Measurements from ENCODE around the gene KIR2DL1. TPM values are rescaled to one million over a fixed set of nuclear protein-coding genes. Genes with fewer than 3 reads are reported as not detected.
A peak's percentile ranks its signal among the peaks of the same experiment; 100 is the strongest.
"Not testable (repeated sequence)": the region's sequence is repeated elsewhere in the genome, so short reads cannot be mapped to it uniquely, and the experiment has no call there.

Gene KIR2DL1
- total RNA-seq, 1 experiment from 2014 or later, result not detected

GRCh38 chr19:54771018-54771960 lies 1.7 kb downstream of the KIR2DL1 start:
- peak; percentile 90 for DNase-seq (ENCODE audit: low read depth)

DNA sequence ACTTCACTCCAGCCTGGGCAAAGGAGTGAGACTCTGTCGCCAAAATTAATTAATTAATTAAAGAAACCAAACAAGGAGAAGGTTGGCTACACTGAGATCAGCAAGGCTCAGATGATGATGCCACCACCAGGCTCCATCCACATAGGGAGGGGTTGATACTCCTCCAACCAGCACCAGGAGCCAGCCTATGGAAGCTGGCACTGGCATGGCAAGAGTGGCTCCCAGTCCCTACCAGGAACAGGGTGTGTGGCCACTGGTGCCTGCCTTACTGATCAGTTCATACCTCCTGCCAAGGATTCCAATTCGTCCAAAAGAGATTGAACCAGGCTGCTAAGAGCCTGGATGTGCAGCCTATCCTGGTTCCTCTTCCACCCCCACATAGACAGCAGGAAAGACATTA lies 3.1 kb downstream of the KIR2DL1 start:
- DNase-seq (ENCODE audit: low read depth), result not testable (repeated sequence)

DNA sequence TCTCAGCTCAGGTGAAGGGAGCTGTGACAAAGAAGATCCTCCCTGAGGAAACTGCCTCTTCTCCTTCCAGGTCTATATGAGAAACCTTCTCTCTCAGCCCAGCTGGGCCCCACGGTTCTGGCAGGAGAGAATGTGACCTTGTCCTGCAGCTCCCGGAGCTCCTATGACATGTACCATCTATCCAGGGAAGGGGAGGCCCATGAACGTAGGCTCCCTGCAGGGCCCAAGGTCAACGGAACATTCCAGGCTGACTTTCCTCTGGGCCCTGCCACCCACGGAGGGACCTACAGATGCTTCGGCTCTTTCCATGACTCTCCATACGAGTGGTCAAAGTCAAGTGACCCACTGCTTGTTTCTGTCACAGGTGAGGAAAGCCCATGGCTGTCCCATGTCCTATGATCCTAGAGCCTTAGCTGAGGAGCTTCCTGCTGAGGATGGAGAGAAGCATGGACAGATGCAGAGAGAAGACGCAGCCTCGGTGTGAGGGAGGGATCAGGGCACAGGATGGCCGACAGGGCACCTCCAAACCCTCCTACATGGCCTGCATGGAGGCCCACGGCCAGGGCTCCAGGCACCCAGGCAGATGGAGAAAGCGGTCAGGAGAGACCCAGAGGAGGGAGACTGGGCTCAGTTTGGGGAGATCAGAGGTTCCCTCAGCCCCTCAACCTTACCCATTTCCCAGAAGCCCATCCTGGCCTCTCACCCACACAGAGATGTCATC lies 5.7 kb downstream of the KIR2DL1 start:
- not testable (repeated sequence) for DNase-seq (ENCODE audit: low read depth)

- not testable (repeated sequence) for DNase-seq (ENCODE audit: low read depth)
Observed at GRCh38 chr19:54775830-54776229, 6.2 kb downstream of the KIR2DL1 start.

DNA sequence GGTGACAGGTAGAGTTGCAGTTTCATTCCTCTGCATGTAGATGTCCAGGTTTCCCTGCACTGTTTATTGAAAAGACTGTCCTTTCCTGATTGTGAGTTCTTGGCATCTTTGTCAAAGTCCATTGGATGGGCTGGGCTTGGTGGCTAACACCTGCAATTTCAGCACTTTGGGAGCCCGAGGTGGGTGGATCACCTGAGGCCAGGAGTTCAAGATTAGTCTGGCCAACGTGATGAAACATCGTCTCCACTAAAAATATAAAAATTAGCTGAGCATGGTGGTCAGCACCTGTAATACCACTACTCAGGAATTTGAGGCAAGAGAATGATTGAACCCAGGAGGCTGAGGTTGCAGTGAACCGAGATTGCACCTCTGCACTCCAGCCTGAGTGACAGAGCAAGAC lies 8.3 kb downstream of the KIR2DL1 start:
- not testable (repeated sequence) for DNase-seq (ENCODE audit: low read depth)

- DNase-seq (ENCODE audit: low read depth), result not testable (repeated sequence)
Observed at GRCh38 chr19:54778896-54779295, 9.3 kb downstream of the KIR2DL1 start.

DNA sequence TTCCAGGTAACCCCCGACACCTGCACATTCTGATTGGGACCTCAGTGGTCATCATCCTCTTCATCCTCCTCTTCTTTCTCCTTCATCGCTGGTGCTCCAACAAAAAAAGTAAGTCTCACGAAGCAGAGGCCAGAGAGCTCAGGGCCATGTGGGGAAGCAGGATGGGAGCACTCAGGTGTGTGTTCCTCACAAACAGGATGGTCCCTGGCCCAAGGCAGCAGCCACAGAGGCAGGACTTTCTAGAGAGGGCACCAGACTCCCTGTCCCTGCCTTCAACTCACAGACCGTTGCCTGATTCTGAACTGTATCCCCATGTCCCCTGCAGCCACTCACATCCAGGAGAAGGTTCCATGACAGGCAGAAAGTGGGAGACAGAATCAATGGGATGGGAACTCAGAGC lies 13.3 kb downstream of the KIR2DL1 start:
- not testable (repeated sequence) for DNase-seq (ENCODE audit: low read depth)

DNA sequence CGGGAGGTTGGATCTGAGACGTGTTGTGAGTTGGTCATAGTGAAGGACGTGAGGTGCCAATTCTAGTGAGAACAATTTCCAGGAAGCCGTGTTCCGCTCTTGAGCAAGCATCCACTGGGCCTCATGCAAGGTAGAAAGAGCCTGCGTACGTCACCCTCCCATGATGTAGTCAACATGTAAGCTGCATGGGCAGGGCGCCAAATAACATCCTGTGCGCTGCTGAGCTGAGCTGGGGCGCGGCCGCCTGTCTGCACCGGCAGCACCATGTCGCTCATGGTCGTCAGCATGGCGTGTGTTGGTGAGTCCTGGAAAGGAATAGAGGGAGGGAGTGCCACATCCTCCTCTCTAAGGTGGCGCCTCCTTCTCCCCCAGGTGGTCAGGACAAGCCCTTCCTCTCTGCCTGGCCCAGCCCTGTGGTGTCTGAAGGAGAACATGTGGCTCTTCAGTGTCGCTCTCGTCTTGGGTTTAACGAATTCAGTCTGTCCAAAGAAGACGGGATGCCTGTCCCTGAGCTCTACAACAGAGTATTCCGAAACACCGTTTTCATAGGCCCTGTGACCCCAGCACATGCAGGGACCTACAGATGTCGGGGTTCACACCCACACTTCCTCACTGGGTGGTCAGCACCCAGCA lies 16.6 kb downstream of the KIR2DL1 start:
- not testable (repeated sequence) for DNase-seq (ENCODE audit: low read depth)

DNA sequence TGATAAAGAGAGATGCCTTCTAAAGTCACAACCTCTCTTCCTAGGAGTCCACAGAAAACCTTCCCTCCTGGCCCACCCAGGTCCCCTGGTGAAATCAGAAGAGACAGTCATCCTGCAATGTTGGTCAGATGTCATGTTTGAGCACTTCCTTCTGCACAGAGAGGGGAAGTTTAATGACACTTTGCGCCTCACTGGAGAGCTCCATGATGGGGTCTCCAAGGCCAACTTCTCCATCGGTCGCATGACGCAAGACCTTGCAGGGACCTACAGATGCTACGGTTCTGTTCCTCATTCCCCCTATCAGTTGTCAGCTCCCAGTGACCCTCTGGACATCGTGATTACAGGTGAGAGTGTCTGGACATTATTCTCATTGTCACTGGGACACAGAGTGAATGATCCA lies 18.6 kb downstream of the KIR2DL1 start:
- DNase-seq (ENCODE audit: low read depth), result not testable (repeated sequence)

DNA sequence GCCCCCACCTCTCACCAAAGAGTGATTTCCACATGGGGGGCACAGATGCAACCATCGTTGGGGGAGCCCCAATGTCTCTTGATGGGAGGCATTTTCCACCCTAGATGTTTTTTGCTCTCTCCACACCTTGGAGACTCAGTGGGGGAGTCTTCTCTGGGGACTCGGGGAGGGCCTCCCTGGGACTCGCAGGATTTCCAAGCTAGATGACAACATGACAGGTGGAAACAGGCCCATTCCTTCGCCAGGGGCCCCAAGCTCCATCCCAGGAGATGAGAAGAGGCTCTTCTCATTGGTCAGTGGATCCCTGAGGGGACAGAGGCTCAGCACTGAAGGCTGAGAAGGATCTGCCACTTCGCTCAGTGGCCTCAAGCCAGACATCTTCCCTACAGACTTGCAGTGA lies 21.1 kb downstream of the KIR2DL1 start:
- DNase-seq (ENCODE audit: low read depth), result no peak

- no peak for DNase-seq (ENCODE audit: low read depth)
Observed at GRCh38 chr19:54791476-54791875, 21.9 kb downstream of the KIR2DL1 start.

DNA sequence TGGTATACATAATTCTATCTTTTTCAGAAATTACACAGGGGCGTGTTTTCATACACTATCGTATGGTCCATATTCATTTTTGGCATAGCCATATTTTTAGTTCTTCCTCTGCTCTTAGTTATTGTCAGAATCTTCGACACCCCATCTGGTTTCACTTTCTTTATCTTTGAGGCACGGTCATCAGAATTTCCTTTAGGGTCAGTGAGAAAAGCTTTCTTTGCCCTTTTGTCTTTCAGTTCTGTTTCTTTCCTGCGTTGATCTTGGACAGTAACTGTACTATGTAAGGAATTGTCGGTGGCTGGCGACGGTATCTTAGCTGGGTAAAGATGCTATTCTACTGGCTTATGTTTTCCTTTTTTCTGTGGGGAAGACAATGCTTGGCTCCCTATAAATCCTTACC lies 23.2 kb downstream of the KIR2DL1 start:
- peak; percentile 6 for DNase-seq (ENCODE audit: low read depth)

- DNase-seq (ENCODE audit: low read depth), result no peak
Observed at GRCh38 chr19:54795758-54796157, 26.2 kb downstream of the KIR2DL1 start.

DNA sequence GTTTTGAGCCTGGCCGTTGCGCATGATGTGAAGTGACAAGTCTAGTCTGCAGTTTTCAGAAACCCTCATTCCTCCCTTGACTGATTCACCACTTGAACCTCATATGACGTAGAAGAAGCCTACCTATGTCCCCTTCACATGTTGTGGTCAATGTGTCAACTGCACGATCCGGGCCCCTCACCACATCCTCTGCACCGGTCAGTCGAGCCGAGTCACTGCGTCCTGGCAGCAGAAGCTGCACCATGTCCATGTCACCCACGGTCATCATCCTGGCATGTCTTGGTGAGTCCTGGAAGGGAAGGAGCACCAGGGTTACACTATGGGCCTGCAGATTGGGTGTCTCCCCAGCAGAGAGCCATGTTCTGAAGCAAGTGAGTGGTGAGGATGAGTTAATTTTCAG lies 33.8 kb downstream of the KIR2DL1 start, which contains the start of gene KIR2DL4:
KIR2DL4 (plus strand) TSS at position 201 of the 400 bp plus-strand sequence; CDS start at position 243, 42 bp downstream.
- no peak for DNase-seq (ENCODE audit: low read depth)

GRCh38 chr19:54804101-54804500 lies 34.5 kb downstream of the KIR2DL1 start:
- DNase-seq (ENCODE audit: low read depth), result no peak

- no peak for DNase-seq (ENCODE audit: low read depth)
Observed at GRCh38 chr19:54804571-54804970, 35.0 kb downstream of the KIR2DL1 start.

DNA sequence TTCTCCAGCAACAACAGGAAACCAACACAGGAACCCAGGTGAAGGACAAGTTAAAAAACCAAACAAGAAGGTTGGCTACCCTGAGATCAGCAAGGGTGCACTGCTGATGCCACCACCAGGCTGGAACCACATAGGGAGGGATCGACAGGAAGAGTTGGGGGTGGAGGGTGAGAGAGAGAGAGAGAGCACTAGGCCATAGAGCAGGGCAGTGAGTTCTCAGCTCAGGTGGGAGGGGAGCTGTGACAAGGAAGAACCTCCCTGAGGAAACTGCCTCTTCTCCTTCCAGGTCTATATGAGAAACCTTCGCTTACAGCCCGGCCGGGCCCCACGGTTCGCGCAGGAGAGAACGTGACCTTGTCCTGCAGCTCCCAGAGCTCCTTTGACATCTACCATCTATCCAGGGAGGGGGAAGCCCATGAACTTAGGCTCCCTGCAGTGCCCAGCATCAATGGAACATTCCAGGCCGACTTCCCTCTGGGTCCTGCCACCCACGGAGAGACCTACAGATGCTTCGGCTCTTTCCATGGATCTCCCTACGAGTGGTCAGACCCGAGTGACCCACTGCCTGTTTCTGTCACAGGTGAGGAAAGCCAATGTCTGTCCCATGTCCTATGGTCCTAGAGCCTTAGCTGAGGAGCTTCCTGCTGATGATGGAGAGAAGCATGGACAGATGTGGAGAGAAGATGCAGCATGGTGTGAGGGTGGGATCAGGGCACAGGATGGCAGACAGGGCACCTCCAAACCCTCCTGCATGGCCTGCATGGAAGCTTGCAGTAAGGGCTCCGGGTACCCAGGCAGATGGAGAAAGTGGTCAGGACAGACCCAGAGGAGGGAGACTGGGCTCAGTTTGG lies 36.3 kb downstream of the KIR2DL1 start:
- DNase-seq (ENCODE audit: low read depth), result no peak

DNA sequence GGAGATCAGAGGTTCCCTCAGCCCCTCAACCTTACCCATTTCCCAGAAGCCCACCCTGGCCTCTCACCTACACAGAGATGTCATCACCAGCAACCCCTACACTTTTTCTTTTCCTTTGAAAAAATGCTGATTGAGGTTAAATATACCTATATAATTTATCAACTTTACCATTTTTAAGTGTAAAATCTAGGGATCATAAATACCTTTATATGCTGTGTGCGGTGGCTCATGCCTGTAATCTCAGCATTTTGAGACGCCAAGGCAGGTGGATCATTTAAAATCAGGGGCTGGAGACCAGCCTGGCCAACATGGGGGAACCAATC lies 36.9 kb downstream of the KIR2DL1 start:
- no peak for DNase-seq (ENCODE audit: low read depth)

DNA sequence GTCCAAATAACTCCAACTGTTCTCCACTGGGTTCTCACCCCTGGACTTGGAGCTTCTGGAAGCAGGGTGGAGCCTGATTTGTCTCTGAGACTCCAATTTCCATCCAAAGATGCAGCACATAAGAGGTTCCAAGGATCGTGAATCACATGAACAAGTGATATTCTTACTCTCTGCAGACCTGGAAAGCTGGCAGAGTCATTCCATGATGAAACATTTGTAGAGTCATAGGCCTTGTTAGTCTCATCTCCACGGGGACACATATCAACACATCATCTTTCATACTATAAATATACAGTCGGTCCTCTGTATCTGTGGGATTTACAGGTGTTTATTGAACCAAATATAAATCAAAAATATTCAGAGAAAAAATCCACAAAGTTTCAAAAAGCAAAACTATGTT lies 45.0 kb downstream of the KIR2DL1 start:
- DNase-seq (ENCODE audit: low read depth), result not testable (repeated sequence)

GRCh38 chr19:54816251-54816650 lies 46.7 kb downstream of the KIR2DL1 start, which contains the start of gene KIR3DL1:
TSS of gene KIR3DL1 (plus strand) at chr19:54816468.
- not testable (repeated sequence) for DNase-seq (ENCODE audit: low read depth)

Measured in M059J (cell line).